Medulla oblongata (tissue), 1 donor: ENCODE measurements around the gene C1orf210.

Experiments used
- DNase-seq: peaks from one replicate; pipeline ENCODE4 v3.0.0-alpha.2; 2015; ENCODE audit errors: extremely low spot score

C1orf210 gene

GRCh38 chr1:43250351-43250761 is 35.0 kb downstream of the C1orf210 start:
- DNase-seq, result no peak

- no peak for DNase-seq
Measured at GRCh38 chr1:43247256-43247921, 38.0 kb downstream of the C1orf210 start.

GRCh38 chr1:43246466-43247213 is 38.7 kb downstream of the C1orf210 start:
- no peak for DNase-seq

GRCh38 chr1:43243299-43243698 is 42.1 kb downstream of the C1orf210 start:
- no peak for DNase-seq

GRCh38 chr1:43241413-43241836 is 44.0 kb downstream of the C1orf210 start:
- no peak for DNase-seq

GRCh38 chr1:43239484-43239883 is 45.9 kb downstream of the C1orf210 start:
- DNase-seq, result no peak

- DNase-seq, result no peak
Measured at GRCh38 chr1:43238991-43239469, 46.4 kb downstream of the C1orf210 start.

- peak; percentile 92 for DNase-seq
Measured at GRCh38 chr1:43238085-43238484, 47.3 kb downstream of the C1orf210 start.

GRCh38 chr1:43237121-43237520 is 48.3 kb downstream of the C1orf210 start:
- no peak for DNase-seq

GRCh38 chr1:43235451-43236121 is 49.8 kb downstream of the C1orf210 start:
- DNase-seq, result no peak

GRCh38 chr1:43235040-43235439 is 50.3 kb downstream of the C1orf210 start:
- no peak for DNase-seq

GRCh38 chr1:43234267-43234666 is 51.1 kb downstream of the C1orf210 start:
- no peak for DNase-seq

- DNase-seq, result no peak
Measured at GRCh38 chr1:43233631-43234030, 51.8 kb downstream of the C1orf210 start.

GRCh38 chr1:43232482-43232881 is 52.9 kb downstream of the C1orf210 start:
- no peak for DNase-seq

- no peak for DNase-seq
Measured at GRCh38 chr1:43232074-43232473, 53.3 kb downstream of the C1orf210 start.
